GM23248 (cell line): ENCODE data around the gene NPHP4. TPM values are rescaled to one million over a fixed set of nuclear protein-coding genes. Genes with fewer than 3 reads are reported as not detected.

Experiments
- DNase-seq: peaks from one replicate; pipeline ENCODE4 v3.0.0-alpha.2; 2015
- H2AFZ ChIP-seq: fragments of 200-600 bp; sonication (generic); 2 replicates; pipeline ENCODE4 v1.6.1; 2016; ENCODE audit warnings: antibody characterized with exemption
- H3F3A ChIP-seq: fragments of 200-600 bp; sonication (generic); 2 replicates; pipeline ENCODE4 v1.6.1; 2016; ENCODE audit warnings: mild to moderate bottlenecking, antibody characterized with exemption, mixed run types; ENCODE audit not compliant: insufficient read depth
- H3K27ac ChIP-seq: fragments of 200-600 bp; sonication (generic); 2 replicates; pipeline ENCODE4 v1.5.1; 2016; ENCODE audit warnings: mild to moderate bottlenecking
- H3K27me3 ChIP-seq: fragments of 200-600 bp; sonication (generic); replicated peaks from 2 replicates; pipeline ENCODE4 v1.6.1; 2016; ENCODE audit warnings: mild to moderate bottlenecking; ENCODE audit not compliant: insufficient read depth
- H3K36me3 ChIP-seq: fragments of 200-600 bp; sonication (generic); 2 replicates; pipeline ENCODE4 v1.6.1; 2016; ENCODE audit warnings: low read depth, mild to moderate bottlenecking
- H3K4me1 ChIP-seq: fragments of 200-600 bp; sonication (generic); 2 replicates; pipeline ENCODE4 v1.6.1; 2016; ENCODE audit warnings: mild to moderate bottlenecking; ENCODE audit not compliant: insufficient read depth
- H3K4me2 ChIP-seq: fragments of 200-600 bp; sonication (generic); one replicate; pipeline ENCODE4 v1.6.1; 2016; ENCODE audit warnings: mild to moderate bottlenecking; ENCODE audit not compliant: unreplicated experiment
- H3K4me3 ChIP-seq: fragments of 200-600 bp; sonication (generic); 2 replicates; pipeline ENCODE4 v1.5.1; 2016; ENCODE audit warnings: mild to moderate bottlenecking
- H3K79me2 ChIP-seq: fragments of 200-600 bp; sonication (generic); 2 replicates; pipeline ENCODE4 v1.6.1; 2016; ENCODE audit warnings: mild to moderate bottlenecking; ENCODE audit not compliant: insufficient read depth
- H3K9ac ChIP-seq: fragments of 200-600 bp; sonication (generic); 2 replicates; pipeline ENCODE4 v1.6.1; 2016; ENCODE audit warnings: mild to moderate bottlenecking
- H3K9me2 ChIP-seq: fragments of 200-600 bp; sonication (generic); 2 replicates; pipeline ENCODE4 v1.6.1; 2016; ENCODE audit warnings: mixed run types, mild to moderate bottlenecking, moderate library complexity; ENCODE audit not compliant: insufficient read depth
- H3K9me3 ChIP-seq: fragments of 200-600 bp; sonication (generic); one replicate; pipeline ENCODE4 v1.6.1; 2017; ENCODE audit warnings: low read depth
- H4K20me1 ChIP-seq: fragments of 200-600 bp; sonication (generic); 2 replicates; pipeline ENCODE4 v1.6.0; 2016; ENCODE audit not compliant: insufficient read depth
- EZH2 ChIP-seq: fragments of 200-600 bp; sonication (generic); IDR thresholded peaks from 2 replicates; pipeline ENCODE4 v1.6.1; 2018; ENCODE audit warnings: antibody characterized with exemption, mild to moderate bottlenecking; ENCODE audit not compliant: insufficient read depth, poor library complexity, severe bottlenecking
- EZH2phosphoT487 ChIP-seq: fragments of 200-600 bp; sonication (generic); IDR thresholded peaks from 2 replicates; pipeline ENCODE4 v1.6.1; 2018; ENCODE audit warnings: antibody characterized with exemption, moderate library complexity, mild to moderate bottlenecking, low read depth; ENCODE audit not compliant: insufficient read depth
- WGBS, 2 experiments: methylation state at CpG; one replicate each; pipeline ENCODE4 v1.1.6; 2015 to 2017; ENCODE audit warnings: low lambda C conversion rate in 2 of 2, low coverage in 1 of 2; ENCODE audit errors: missing lambda C conversion rate in 2 of 2; 5-methylcytosine and 5-hydroxymethylcytosine counted together
- in situ Hi-C: fragments of 300-500 bp; cut with MboI; formaldehyde crosslinking; loops from 2 replicates; pipeline ENCODE4 v1.15.0; 2020
- polyA plus RNA-seq: library from polyadenylated mRNA; unstranded; fragments of >200 nt; fragmentation: Nextera tagmentation; extraction: Ambion mirVana; gene quantifications from 2 replicates; pipeline ENCODE4 v1.2.1, GENCODE V29; 2016
- total RNA-seq: library from RNA; depleted of rRNA; stranded (reverse); fragments of >200 nt; shearing (Covaris generic); gene quantifications from 2 replicates; pipeline ENCODE4 v1.2.3, GENCODE V29; 2014

The NPHP4 gene
- total and polyA plus RNA-seq, 2 experiments from 2014 or later: 4.0 to 4.2 TPM

DNA sequence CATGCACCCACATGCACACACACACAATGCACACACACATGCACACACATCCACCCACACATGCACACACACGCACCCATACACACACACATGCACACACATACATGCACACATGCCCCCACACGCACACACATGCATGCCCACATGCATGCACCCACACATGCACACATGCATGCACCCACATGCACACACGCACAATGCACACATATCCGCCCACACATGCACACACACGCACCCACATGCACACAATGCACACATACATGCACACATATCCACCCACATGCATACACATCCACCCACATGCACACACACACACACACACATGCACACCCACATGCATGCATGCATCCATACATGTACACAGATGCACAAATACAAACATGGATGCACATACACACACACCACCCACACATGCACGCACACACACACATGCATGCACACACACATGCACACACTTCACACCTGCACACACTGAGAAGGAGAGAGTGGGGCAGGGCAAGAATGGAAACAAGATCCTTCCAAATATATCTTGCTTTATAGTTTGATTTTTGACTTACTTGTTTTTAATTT, 123.2 kb downstream of the NPHP4 start:
- Histone ChIP-seq H3K36me3 (no peaks in the 10 kb centered on the region), H3K9me3 (no peaks in the 10 kb centered on the region), H3K27me3 (no peaks in the 10 kb centered on the region), H3K4me1 (no peaks in the 10 kb centered on the region), H3K79me2 (no peaks in the 10 kb centered on the region), H3K4me2 (no peak overlapping the region), H4K20me1 (no peaks in the 10 kb centered on the region), H3K9me2 (no peaks in the 10 kb centered on the region), H3F3A (no peaks in the 10 kb centered on the region), H2AFZ (no peak overlapping the region), H3K27ac (no peak overlapping the region), H3K4me3 (no peak overlapping the region), H3K9ac (no peak overlapping the region)
- in situ Hi-C loops: no loop called here
- 84 to 91% methylated on average over 5 to 6 of the region's 6 CpGs for WGBS, 2 experiments
- no peak for DNase-seq
- no peak for TF ChIP-seq EZH2
- no peak for TF ChIP-seq EZH2phosphoT487

DNA sequence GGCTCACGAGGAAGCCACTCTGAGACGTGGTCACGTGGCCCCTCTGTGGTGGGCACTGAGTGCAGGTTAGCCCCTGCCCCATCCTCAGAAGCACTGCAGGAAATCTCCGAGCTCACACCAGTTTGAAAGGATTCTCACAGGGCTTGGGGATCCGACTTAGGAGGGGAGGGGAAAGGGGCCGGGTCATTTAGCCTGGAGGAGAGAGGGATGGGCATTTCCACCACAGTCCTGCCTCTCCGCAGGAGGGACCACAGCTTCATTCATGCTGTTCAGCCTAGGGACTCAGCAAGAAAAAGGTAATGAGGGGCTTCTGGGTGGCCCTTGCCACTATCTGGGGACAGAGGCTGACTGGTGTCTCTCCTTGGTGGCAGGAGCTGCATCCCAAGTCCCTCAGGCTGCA, 126.5 kb downstream of the NPHP4 start:
- Histone ChIP-seq H3K9ac (no peak overlapping the region), H3K36me3 (no peaks in the 10 kb centered on the region), H3K9me3 (no peaks in the 10 kb centered on the region), H3K4me2 (no peak overlapping the region), H2AFZ (no peak overlapping the region), H3K27me3 (no peaks in the 10 kb centered on the region), H3K79me2 (no peaks in the 10 kb centered on the region), H3K9me2 (no peaks in the 10 kb centered on the region), H3F3A (no peaks in the 10 kb centered on the region), H3K4me3 (no peak overlapping the region), H3K4me1 (no peaks in the 10 kb centered on the region), H4K20me1 (no peaks in the 10 kb centered on the region), H3K27ac (no peak overlapping the region)
- in situ Hi-C loops: no loop called here
- TF ChIP-seq EZH2 (no peak), EZH2phosphoT487 (no peak)
- 89 to 92% methylated on average over 7 of the region's 7 CpGs for WGBS, 2 experiments
- no peak for DNase-seq

DNA sequence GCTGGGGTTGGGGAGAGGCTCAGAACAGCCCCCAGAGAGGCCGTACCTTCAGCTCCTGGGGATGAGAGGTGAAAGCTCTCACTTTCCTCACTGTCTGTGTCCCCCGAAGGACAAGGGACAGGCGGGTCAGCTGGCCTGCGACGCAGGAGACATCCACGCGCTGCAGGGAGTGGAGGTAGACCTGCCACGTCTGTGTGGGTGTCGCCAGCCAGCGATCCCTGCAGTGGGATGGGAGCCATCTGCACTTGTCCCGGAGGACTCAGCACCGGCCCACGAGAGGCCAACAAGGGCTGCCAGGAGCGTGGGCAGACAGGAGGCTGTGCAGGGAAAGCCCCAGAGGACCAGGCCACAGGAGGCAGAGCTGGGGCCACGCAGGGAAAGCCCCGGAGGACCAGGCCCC, 127.2 kb downstream of the NPHP4 start:
- no peak overlapping the region for H3K9ac ChIP-seq
- no peak overlapping the region for H2AFZ ChIP-seq
- H4K20me1 ChIP-seq: no peaks in the 10 kb centered on the region
- WGBS, 2 experiments: 93 to 95% methylated on average over 16 of the region's 16 CpGs
- no peaks in the 10 kb centered on the region for H3F3A ChIP-seq
- H3K27ac ChIP-seq: no peak overlapping the region
- DNase-seq: no peak
- H3K79me2 ChIP-seq: no peaks in the 10 kb centered on the region
- in situ Hi-C loops: no loop called here
- H3K27me3 ChIP-seq: no peaks in the 10 kb centered on the region
- no peak for TF ChIP-seq EZH2phosphoT487
- no peak for TF ChIP-seq EZH2
- no peaks in the 10 kb centered on the region for H3K36me3 ChIP-seq
- H3K4me2 ChIP-seq: no peak overlapping the region
- no peak overlapping the region for H3K4me3 ChIP-seq
- no peaks in the 10 kb centered on the region for H3K4me1 ChIP-seq
- no peaks in the 10 kb centered on the region for H3K9me2 ChIP-seq
- H3K9me3 ChIP-seq: no peaks in the 10 kb centered on the region

- 94 to 98% methylated on average over 13 to 16 of the region's 16 CpGs for WGBS, 2 experiments
- Histone ChIP-seq H3K27ac (no peak overlapping the region), H3K27me3 (no peaks in the 10 kb centered on the region), H3K4me3 (no peak overlapping the region), H3F3A (no peaks in the 10 kb centered on the region), H3K36me3 (no peaks in the 10 kb centered on the region), H3K9me2 (no peaks in the 10 kb centered on the region), H3K79me2 (no peaks in the 10 kb centered on the region), H3K9ac (no peak overlapping the region), H3K4me2 (no peak overlapping the region), H3K4me1 (no peaks in the 10 kb centered on the region), H3K9me3 (no peaks in the 10 kb centered on the region), H2AFZ (no peak overlapping the region), H4K20me1 (no peaks in the 10 kb centered on the region)
- TF ChIP-seq EZH2 (no peak), EZH2phosphoT487 (no peak)
- in situ Hi-C loops: no loop called here
- no peak for DNase-seq
These were observed 128.0 kb downstream of the NPHP4 start for GRCh38 chr1:5864256-5864655.

DNA sequence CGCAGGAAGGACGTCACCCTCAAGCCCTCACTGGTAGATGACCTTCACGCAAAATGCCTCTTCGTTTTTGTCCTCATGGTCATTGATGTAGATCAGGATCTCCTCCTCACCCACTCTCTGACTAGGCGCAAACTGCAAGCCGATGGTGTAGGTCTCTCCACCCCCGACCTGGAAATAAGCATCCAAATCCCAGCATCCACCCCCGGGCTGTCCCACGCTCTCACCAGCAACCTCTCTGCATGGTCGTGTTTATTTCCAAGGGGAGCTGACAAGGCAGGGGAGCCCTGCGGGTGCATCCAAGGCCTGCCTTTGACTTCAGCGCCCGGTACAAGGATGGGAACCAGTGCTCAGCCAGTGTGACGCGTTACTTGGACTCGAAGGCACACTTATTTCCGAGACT, 129.0 kb downstream of the NPHP4 start:
- Histone ChIP-seq H3K36me3 (no peaks in the 10 kb centered on the region), H3K4me1 (no peaks in the 10 kb centered on the region), H3K9ac (no peak overlapping the region), H3K9me2 (no peaks in the 10 kb centered on the region), H3K4me2 (no peak overlapping the region), H3K27me3 (no peaks in the 10 kb centered on the region), H4K20me1 (no peaks in the 10 kb centered on the region), H2AFZ (no peak overlapping the region), H3K79me2 (no peaks in the 10 kb centered on the region), H3K9me3 (no peaks in the 10 kb centered on the region), H3K27ac (no peak overlapping the region), H3K4me3 (no peak overlapping the region), H3F3A (no peaks in the 10 kb centered on the region)
- WGBS, 2 experiments: 94 to 95% methylated on average over 17 of the region's 17 CpGs
- TF ChIP-seq EZH2phosphoT487: no peak
- TF ChIP-seq EZH2: no peak
- DNase-seq: no peak
- in situ Hi-C loops: no loop called here
